Activated T-cell treated with anti-CD3 and anti-CD28 coated beads for 1 hour (primary cell): ENCODE measurements around the gene RGS10.
"Not testable (repeated sequence)": the region's sequence is repeated elsewhere in the genome, so short reads cannot be mapped to it uniquely, and the experiment has no call there.

ENCODE experiments used
- DNase-seq: peaks from one replicate; pipeline ENCODE4 v3.0.0-alpha.2; 2020; ENCODE audit warnings: low read depth

RGS10 gene

DNA sequence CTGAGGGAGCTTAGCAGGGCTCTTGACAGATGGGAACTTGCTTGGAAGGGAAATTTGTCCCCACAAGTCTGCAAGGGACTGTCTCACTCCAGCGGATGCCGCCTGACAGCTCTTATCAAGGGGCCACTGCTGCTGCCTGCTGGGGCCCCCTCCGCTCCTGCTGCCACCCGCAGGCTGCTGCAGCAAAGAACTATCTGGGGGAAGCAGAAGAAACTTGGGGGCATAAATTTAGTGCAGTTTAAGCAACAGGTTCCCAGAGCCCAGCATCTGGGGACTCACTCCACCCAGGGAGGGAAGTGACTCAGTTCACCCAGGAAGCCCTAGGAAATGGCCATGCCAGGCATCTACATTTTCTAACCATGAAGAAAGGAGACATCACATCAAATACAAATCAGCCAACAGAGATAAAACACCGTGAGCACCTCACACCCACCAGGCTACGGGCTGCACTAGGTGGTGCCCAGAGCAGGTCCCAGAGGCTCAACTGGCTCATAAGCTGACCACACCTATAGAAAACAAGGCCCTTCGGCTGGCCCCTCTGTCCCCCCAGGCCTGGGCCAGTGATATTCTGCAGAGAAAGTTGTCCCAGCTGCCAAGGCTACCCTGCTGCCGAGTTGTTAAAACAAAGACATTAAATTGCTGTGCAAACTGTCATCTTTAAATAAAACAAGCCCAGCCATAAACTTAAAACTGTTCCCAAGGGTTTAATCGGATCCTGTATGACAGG is 3.7 kb downstream of the RGS10 start:
- DNase-seq = no peak

DNA sequence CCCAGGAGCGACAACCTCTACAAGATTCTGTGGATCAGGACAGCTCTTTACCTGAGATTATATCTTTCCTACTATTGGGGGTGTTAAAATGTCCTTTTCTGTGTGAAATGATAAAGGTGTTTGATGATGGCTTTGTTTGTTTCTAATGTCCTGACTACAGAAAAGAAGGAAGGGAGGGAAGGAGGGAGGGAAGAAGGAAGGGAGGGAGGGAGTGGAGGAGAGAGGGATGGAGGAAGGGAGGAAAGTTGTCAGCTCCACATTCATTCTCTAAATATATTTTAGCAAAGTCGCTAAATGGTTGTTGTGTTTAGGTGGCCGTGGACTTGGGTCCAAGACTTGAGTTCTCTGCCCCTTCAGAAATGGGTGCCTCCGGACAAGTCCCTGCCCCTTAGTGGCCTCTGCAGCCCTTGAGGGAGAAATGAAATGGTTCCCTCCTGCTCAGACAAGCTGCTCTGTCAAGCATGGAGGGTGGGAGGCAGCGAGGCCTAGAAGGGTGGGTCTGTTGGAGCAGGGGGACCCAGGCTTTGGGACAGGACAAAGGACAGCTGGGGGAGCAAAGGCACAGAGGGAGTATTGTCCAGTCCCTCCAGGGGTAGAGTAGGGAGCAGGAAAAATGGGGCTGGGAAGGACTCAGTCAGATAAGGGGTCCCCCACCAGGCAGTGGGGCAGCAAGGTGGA is 4.4 kb downstream of the RGS10 start:
- no peak for DNase-seq

DNA sequence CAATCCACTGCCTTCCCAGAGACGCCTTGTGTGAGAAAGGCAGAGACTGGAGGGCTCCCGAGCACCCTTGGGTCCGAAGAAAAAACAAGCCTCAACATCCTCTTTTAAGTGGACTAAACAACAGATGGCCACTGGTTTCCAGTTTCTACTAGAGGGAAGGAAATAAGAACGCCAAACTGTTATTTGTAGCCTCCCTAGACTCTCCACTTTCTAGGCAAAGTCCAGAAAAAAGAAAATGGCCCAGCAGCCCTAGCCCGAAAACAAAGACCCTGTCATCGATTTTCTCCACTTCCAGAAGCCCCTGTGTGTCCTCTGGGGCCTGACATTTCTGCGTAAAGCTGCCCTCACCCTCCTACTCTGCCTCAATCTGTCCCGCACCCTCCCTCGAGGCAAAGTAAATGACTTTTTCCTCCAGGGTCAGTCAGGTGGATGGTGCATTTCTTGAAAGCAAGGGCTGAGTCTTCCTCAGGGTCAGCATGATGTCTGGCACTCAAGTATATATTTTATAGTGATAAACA is 6.0 kb downstream of the RGS10 start:
- DNase-seq = no peak

DNA sequence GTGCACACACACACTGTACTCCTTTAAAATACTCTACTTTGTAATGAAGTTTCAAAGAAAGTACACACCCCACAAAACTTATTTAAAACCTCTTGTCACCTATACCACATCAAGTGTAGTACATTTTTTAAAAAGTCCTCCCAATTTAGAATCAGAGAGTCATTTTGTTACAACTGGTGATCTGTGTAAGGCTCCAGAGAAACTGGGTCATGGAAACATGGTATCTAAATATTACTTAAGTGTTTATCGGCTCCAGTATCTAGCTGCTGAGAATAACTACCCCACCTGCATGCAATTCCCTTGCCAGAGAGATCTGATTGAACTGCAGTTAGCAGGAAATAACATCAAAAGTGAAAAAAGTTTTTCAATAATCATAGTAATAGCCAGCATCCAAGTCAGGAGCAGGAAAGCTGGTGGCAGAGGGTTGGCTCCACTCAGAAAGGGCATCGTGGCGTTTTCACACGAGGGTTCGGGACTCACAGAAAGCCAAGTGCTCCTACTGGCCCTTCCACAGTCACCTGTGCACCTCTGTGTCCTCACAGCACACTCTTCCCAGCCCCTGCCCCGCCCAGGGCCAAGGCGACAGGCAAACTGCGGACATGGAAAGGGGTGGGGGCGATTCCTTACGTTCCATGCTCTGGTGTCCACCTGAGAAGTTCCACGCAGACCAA is 6.5 kb downstream of the RGS10 start:
- no peak for DNase-seq

DNA sequence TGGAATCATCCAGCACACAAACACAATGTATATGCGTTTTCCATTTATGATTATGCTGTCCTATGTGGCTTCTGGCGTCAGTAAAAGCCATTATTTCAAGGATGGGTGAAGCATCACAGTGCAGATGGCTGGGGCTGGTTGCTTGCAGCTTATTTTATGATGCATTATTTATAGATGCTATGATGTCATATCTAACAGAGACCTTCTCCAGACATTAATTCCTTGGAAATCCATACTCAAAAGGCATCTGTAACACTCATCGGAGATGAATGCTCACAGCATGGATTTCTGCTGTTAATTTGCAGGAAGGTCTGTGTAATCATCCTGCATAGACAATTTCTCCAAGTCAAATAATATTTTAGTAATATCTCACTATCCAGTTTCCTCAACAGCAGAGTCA is 7.2 kb downstream of the RGS10 start:
- DNase-seq = no peak

DNA sequence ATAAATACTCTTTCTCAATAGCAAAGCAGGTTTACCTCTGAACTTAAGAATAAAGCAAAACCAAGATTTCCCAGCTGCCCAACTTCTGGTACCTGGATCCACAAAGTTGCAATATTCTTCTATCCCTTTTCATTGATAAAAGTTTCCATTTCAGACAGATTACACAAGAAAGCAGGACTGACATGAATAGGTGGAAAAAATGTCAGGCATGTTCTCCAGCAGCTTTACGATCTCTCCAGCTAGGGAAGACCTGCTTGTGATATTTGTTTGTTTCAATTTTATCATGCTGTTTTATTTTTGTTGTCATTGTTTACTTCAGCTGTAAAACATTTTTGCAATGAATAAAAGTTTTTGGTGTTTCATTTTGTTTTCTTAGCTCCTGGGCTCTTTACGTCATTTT is 9.0 kb downstream of the RGS10 start:
- DNase-seq = no peak

DNA sequence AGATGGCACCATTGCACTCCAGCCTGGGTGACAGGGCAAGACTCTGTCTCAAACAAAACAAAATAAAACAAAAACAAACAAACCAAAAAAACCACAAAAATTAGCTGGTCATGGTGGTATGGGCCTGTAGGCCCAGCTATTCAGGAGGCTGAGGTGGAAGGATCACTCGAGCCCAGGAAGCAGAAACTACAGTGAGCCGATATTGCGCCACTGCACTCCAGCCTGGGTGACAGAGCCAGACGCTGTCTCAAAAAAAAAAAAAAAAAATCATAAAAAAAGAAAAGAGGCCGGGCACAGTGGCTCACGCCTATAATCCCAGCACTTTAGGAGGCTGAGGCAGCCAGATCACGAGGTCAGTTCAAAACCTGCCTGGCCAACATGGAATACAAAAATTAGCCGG is 9.7 kb downstream of the RGS10 start:
- not testable (repeated sequence) for DNase-seq

DNA sequence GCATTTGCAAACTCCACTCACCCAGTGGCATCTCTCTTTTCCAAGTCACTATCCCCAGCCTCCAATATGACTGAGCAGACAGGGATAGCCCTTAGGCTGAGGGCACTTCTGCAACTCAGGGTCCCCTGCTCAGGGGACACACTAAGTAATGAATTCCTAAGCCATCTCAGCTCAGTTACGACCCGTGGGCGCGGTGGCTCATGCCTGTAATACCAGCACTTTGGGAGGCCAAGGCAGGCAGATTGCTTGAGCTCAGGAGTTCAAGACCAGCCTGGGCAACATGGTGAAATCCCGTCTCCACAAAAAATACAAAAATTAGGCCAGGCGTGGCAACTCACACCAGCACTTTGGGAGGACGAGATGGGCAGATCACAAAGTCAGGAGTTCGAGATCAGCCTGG is 10.3 kb downstream of the RGS10 start:
- not testable (repeated sequence) for DNase-seq

DNA sequence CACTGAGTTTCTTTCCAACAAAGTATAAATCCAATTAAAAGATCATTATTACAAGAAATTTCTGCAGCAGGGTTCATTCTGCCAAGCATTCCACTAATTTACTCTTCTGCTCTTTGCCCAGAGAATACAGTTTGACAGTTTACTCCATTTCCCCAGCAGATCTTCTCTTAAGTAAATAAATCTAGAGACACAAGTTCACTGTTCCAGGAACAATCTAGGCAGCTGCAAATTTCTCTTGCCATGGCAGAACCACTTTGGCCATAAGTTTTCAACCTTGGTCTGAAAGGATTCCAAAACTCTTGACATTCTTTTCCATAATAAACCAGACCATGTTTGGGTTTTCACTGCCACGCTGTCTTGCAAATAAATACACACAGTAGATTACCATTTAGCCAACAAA is 11.5 kb downstream of the RGS10 start:
- DNase-seq = no peak

DNA sequence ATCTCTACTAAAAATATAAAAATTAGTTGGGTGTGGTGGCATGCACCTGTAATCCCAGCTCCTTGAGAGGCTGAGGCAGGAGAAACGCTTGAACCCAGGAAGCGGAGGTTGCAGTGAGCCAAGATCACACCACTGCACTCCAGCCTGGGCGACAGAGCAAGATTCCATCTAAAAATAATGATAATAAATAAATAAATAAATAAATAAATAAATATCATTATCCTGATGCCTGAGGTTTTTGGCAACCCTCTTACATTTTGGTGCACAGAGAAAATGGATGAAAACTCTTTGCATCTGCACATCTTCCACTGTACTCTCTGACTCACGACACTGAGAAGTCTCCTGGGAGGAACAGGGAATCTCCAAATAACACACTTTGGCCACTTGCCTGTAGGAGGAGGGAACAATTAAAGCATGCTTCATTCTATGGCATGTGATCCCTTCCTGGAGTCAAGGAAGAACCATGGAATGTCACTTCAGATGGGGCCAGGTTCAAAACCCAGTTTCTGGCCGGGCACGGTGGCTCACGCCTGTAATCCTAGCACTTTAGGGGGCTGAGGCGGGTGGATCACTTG is 13.8 kb downstream of the RGS10 start:
- not testable (repeated sequence) for DNase-seq

DNA sequence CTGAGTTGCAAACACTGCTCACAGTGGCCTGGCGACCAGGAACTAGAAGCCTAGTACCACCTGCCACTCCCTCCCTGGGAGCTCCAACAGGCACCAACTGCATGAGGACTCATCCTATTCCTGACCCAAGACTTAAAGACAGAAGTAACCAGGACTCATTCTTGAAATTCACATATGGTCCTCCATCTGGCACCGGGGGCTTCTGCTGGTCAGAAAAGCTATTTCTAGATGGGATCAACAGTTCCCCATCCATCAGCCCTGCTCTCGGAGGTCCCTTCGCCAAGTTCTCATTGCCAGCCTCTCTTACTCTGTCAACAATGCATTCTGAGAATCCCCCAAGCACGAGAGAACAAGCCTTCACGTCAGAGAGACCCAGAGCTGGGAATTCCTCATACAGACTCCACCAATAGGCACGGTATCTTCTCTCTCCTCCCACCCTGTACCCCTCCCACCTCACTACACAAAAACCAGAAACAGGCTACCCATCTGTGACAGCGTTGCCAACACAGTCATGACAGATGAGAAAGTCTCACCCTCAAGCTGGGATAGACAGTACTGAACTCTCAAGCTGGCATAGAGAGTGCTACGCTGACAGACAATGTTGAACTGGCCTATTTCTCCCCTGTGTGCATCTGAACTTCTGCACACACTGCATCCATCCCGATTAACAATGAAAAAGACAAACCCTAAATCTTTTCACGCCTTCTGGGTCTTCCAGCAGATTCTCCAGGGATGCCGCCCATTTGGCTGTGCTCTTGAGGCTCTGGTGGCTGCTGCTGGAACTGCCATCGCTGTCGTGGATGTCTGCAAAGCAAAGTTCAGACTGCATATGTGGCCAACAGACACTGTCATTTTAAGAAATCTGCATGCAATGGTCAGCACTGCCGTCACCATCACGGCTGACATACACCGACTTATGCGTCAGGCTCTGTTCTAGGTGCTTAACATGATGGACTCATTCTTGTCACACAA is 15.6 kb downstream of the RGS10 start:
- no peak for DNase-seq

DNA sequence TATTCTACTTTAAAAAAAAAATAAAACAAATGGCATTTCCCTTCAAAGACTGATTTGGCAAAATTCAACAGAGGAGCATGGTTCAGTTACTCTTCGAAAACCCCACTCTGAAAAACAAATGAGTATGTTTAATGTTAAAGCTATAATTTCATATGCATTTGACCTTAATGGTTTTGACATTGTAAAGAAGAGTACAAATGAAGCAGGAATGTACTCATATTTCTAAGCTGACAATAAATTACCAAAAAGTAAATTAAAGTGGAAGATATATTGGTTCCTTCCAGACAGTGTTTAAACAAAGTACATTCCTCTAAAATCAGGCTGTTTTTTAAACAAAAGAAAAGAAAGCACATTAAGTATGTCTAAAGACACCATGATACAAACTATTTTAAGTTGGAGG is 16.4 kb downstream of the RGS10 start:
- no peak for DNase-seq

DNA sequence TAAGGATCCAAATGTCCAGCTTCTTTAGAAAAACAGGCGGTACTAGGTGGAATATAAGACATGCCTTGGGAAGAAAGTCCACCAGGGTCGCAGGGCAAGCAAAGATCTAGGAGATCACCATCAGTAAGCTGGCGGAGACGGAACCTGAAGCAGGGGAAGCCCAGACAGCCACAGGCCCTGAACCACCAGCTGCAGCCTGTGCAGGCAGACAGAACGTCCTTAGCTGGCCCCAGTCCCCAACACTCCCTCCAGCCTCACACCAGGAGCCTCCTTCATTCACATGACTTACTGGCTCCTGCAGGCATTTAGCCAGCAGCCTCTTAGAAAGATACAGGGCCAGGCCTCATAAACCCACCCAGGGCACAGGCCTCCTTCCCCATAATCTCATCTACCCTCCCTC is 17.4 kb downstream of the RGS10 start:
- no peak for DNase-seq

DNA sequence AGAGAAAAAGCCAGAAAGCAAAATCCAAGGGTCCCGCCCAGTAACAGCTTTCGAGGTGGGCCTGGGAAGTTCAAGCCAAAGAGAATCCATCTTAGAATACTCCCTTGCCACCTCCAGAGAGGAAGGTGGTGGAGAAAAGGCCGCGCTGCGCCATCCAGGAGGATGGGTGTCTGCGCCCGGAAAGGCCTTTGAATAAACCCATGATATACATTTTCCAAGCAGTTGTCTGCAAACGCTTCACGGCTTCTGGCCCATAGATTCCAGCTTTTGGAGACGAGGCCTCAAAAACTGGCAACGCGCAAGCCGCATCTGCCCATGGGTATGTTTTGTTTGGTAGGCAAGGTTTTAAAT is 17.8 kb downstream of the RGS10 start:
- DNase-seq = no peak

DNA sequence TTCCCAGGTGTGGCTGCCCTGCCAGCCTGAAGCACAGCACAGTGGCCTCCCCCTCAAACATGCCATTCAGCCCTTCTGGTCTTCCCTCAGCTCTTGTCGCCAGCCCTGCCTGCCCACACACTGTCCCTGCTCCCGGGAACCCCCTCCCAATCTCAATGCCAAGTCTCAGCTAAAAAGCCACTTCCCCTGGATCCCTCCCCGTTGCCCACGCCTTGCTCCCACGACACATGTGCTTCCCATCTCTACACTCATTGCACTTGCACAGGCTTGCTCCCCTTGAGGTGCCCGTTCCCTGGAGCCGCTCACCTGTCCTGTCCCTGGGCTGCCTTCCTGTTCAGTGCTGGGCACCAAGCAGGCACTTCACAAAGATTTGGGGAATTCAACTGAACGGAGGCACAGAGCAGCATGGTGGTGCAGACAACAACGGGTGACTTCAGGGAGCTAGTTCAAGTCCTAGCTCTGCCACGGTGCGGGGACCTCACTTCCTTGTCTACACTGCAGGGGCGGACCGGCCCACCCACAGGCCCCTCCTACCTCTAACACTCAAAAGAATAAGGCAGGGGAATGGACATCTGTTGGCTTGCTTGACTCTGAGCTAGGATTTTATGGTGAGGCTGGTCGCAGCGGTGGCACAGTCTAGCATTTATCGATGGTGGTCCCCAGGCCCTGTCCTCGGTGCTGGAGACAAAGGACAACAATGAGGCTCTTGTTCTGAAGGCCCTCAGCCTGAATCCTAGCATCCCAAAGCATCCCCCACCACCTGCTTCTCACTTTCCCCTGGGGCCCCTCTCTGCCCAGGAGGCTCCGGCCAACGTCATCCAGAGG is 18.4 kb downstream of the RGS10 start:
- DNase-seq = no peak

DNA sequence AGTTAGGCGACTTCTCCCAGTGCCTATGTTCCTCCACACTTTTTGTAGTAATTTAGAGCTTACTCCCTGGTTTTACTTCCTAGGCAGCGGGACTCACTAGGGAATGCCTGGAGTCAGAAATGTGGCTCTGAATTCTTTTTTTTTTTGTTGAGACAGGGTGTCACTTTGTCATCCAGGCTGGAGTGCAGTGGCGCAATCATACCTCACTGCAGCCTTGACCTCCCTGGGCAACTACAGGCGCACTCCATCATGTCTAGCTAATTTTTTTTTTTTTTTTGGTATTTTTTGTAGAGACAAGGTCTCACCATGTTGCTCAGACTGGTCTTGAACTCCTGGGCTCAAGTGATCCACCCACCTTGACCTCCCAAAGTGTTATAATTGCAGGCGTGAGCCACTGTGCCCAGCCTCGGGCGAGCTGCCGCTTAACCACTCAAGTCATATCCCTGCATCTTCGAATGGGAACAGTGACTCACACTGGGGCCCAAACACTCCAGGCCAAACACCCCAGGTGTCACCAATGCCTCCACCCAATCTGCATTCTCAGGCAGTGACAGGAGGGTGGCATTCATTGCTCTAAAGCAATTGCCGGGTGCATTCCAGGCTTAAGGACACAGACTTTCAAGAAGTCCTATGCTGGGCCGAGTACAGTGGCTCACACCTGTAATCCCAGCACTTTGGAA is 19.6 kb downstream of the RGS10 start:
- DNase-seq = no peak

DNA sequence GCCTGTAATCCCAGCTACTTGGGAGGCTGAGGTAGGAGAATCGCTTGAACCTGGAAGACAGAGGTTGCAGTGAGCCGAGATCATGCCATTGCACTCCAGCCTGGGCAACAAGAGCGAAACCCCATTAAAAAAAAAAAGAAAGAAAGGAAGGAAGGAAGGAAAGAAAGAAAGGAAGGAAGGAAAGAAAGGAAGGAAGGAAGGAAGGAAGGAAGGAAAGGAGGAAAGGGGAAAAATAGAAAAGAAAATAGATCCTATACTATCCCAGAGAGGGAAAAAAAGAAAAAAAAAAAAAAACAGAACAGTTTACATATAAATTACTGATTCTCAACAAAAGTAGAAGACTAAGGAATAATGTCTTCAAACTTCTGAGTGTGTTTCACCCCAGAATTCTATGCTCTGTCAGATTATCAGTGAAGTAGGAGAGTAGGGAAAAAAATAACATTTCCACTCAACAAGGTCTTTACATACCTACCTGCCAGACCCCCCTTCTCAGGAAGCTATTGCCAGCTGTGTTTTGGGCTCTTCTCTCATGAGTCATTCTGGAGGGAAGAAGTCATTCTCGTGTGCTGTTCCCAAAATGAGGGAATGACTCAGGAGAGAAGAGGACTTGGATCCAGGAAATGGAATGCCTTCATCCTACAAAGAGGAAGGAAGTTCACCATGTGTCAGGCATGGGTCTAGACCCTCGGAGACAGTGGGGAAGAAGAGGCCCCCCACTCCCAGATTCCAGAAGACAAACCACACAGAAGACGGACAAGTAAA is 20.9 kb downstream of the RGS10 start:
- no peak for DNase-seq

DNA sequence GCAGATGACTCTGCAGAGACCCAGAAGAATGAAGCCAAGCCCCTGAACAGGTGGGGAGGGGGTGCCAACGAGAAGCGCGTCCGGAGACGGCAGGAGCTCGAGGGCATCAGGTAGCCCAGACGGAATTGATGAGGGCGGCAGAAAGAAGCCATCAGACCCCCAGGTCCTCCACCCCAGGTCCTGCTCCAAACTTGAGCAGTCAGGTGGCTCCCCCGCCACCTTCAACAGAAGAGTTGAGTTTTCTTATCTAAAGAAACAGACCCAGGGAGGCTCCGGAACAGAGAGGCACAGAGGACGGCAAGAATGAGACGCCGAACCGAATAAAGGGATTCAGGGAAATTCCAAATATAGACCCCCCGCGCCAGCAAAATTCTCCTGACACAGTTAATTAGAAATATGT is 22.2 kb downstream of the RGS10 start:
- DNase-seq = no peak

DNA sequence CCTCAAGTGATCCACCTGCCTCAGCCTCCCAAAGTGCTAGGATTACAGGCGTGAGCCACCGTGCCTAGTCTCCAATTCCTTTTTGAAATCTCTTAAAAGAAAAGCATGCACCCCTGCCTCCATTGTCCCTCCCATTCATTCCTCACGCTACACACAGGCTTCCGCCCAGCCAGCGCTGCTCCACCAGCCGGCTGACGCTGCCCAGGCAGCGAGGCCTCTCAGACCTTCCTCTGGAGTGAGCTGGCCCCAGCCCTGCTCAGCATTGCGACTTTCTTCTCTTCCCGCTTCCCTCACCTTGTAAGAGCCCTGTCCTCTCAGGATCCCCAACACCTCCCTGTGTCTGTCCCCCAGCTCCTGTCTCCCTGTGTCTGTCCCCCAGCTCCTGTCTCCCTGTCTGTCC is 23.6 kb downstream of the RGS10 start:
- DNase-seq = no peak
